ENCODE data around the gene PSMD8.

Gene PSMD8

DNA sequence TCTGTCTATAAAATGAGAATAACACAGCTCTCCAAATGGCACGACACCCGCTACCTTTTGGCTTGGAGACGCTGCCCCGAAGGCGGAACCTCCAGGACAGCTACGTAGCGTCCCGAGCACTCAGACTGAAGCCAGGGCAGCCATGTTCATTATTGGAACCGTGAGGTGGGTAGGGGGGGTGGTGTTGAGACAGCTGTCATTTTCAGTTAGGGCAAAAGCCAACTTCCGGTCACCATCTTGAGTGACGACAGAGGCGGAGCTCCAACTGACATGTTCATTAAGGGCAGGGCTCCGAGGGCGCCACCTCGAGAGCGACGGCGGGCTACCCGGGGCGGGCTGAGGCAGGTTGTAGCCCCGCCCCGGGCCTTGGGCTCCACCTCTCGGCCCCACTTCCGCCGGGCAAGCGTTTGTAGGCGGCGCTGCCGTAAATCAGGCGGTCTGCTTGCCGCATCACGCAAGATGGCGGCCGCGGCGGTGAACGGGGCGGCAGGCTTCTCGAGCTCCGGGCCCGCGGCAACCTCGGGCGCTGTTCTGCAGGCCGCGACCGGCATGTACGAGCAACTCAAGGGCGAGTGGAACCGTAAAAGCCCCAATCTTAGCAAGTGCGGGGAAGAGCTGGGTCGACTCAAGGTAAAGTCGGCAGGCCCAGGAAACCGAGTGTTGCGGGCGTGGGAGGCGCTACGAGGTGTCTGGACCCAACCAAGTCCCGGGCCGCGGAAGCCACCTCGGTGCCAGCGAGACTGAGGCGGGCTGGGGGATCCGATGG is at the start of gene PSMD8:
TSS of gene PSMD8 (plus strand) at position 240 of the 766 bp plus-strand sequence. CDS start at position 271, 31 bp downstream.
- H3K27me3 ChIP-seq (replicated peaks; ENCODE audit: control insufficient read depth, insufficient read depth, low read length) = no peaks in the 10 kb centered on the region
- peak; percentile 18 for TF ChIP-seq CTCF (IDR thresholded peaks at IDR 0.05; ENCODE audit: insufficient read depth, low read length, poor library complexity, severe bottlenecking)
- peak; percentile 99 for DNase-seq (ENCODE audit: extremely low read depth, insufficient read length)
- H3K36me3 ChIP-seq (ENCODE audit: control insufficient read depth, insufficient read depth, low read length) = peaks cover 11% of the 10 kb centered on the region
- H3K4me3 ChIP-seq (replicated peaks; ENCODE audit: low read depth, low read length) = peak within 1 kb of the TSS; percentile 96

DNA sequence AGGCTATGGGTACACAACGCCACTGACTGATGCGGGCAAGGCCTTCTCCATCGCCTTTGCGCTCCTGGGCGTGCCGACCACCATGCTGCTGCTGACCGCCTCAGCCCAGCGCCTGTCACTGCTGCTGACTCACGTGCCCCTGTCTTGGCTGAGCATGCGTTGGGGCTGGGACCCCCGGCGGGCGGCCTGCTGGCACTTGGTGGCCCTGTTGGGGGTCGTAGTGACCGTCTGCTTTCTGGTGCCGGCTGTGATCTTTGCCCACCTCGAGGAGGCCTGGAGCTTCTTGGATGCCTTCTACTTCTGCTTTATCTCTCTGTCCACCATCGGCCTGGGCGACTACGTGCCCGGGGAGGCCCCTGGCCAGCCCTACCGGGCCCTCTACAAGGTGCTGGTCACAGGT is 47.8 kb upstream of the PSMD8 start:
- DNase-seq (ENCODE audit: extremely low read depth, insufficient read length) = no peak
- Histone ChIP-seq H3K4me3 (replicated peaks; ENCODE audit: low read depth, low read length) (no peak overlapping the region), H3K27me3 (replicated peaks; ENCODE audit: control insufficient read depth, insufficient read depth, low read length) (no peaks in the 10 kb centered on the region), H3K36me3 (ENCODE audit: control insufficient read depth, insufficient read depth, low read length) (no peaks in the 10 kb centered on the region)
- no peak for TF ChIP-seq CTCF (IDR thresholded peaks at IDR 0.05; ENCODE audit: insufficient read depth, low read length, poor library complexity, severe bottlenecking)

DNA sequence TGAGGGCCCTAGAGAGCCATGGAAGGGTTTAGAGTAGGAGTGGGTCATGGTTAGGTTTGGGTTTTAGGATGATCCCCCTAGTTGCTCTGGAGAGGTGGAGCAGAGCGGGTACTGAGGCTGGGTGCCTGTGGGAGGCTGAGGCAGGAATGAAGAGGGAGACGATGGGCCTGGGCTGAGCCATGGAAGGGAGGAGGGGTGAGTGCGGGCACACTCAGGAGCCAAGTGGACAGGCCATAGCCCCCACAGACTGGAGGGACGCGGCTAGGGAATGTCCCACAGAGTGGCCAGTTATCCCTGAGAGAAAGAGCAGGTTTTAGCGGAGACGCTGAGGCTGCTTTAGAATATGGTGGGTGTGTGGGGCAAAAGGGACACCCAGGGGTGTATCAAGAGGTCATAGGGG is 44.7 kb upstream of the PSMD8 start:
- H3K36me3 ChIP-seq (ENCODE audit: control insufficient read depth, insufficient read depth, low read length) = no peaks in the 10 kb centered on the region
- no peaks in the 10 kb centered on the region for H3K27me3 ChIP-seq (replicated peaks; ENCODE audit: control insufficient read depth, insufficient read depth, low read length)
- TF ChIP-seq CTCF (IDR thresholded peaks at IDR 0.05; ENCODE audit: insufficient read depth, low read length, poor library complexity, severe bottlenecking) = no peak
- no peak for DNase-seq (ENCODE audit: extremely low read depth, insufficient read length)
- no peak overlapping the region for H3K4me3 ChIP-seq (replicated peaks; ENCODE audit: low read depth, low read length)

- no peak overlapping the region for H3K4me3 ChIP-seq (replicated peaks; ENCODE audit: low read depth, low read length)
- no peak for DNase-seq (ENCODE audit: extremely low read depth, insufficient read length)
- no peaks in the 10 kb centered on the region for H3K36me3 ChIP-seq (ENCODE audit: control insufficient read depth, insufficient read depth, low read length)
- TF ChIP-seq CTCF (IDR thresholded peaks at IDR 0.05; ENCODE audit: insufficient read depth, low read length, poor library complexity, severe bottlenecking) = no peak
- no peaks in the 10 kb centered on the region for H3K27me3 ChIP-seq (replicated peaks; ENCODE audit: control insufficient read depth, insufficient read depth, low read length)
These were observed 42.6 kb upstream of the PSMD8 start for GRCh38 chr19:38331728-38332127.

- Histone ChIP-seq H3K27me3 (replicated peaks; ENCODE audit: control insufficient read depth, insufficient read depth, low read length) (no peaks in the 10 kb centered on the region), H3K4me3 (replicated peaks; ENCODE audit: low read depth, low read length) (no peak overlapping the region), H3K36me3 (ENCODE audit: control insufficient read depth, insufficient read depth, low read length) (no peaks in the 10 kb centered on the region)
- DNase-seq (ENCODE audit: extremely low read depth, insufficient read length) = no peak
- TF ChIP-seq CTCF (IDR thresholded peaks at IDR 0.05; ENCODE audit: insufficient read depth, low read length, poor library complexity, severe bottlenecking) = no peak
These were observed 41.1 kb upstream of the PSMD8 start for GRCh38 chr19:38333245-38333644.

All from GM06990 (cell line).